KOPT-K1 (cell line): ENCODE data around the gene MAMDC2.

Experiments used
- H3K27ac ChIP-seq: fragments of 200-600 bp; sonication (generic); 2 replicates; pipeline ENCODE4 v1.5.1; 2016; ENCODE audit warnings: antibody characterized with exemption, mild to moderate bottlenecking, low read depth, low read length; ENCODE audit not compliant: poor library complexity, severe bottlenecking
- H3K36me3 ChIP-seq: fragments of 200-600 bp; sonication (generic); 2 replicates; pipeline ENCODE4 v1.5.1; 2017; ENCODE audit warnings: antibody characterized with exemption, mild to moderate bottlenecking, low read length, moderate library complexity; ENCODE audit not compliant: insufficient read depth
- H3K9me3 ChIP-seq: fragments of 200-600 bp; sonication (generic); 2 replicates; pipeline ENCODE4 v1.5.1; 2017; ENCODE audit warnings: antibody characterized with exemption, low read length, mild to moderate bottlenecking; ENCODE audit not compliant: insufficient read depth, poor library complexity, severe bottlenecking

Gene MAMDC2

DNA sequence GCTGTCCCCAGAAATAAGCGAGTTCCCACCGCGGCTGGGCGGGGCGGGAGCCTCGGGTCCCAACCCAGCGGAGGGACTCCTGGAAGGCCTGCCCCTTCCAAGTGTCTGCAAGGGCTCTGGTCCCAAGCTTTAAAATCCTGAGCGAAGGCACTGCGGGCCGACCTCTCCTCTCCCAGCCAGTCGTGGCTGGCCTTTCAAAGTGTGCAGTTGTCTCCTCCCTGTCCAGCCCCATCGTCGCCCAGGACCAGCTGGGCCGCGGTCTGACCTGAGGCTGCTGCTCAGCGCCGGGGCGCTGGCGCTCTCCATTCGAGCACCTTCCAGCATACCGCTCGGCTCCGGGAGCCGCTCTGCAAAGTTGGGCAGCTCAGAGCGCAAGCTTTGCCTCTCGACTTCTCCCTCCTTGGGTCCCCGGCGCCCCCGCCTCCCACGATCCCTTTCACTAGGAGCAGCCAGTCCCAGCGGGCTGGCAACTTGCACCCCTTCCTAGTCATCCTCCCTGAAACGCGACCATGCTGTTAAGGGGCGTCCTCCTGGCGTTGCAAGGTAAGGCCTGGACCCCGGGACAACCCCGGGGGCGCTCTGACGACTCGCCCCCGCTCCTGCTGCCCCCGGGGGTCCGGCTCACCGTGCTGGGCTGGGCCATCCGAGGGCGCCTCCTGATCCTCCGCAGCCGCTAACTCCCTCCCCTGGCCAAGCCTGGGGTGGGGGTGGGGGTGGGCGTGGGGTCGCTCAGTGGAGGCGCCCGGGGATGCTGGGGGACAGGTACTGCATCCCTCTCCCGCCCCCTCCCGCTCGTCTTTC lies at the start of gene MAMDC2:
MAMDC2 (plus strand) TSS at position 160 of the 801 bp plus-strand sequence; CDS start at position 510, 350 bp downstream.
- no peaks in the 10 kb centered on the region for H3K9me3 ChIP-seq
- no peaks in the 10 kb centered on the region for H3K36me3 ChIP-seq
- no peak within 1 kb of the TSS for H3K27ac ChIP-seq

GRCh38 chr9:69995846-69996245 lies 47.8 kb upstream of the MAMDC2 start:
- Histone ChIP-seq H3K36me3 (no peaks in the 10 kb centered on the region), H3K9me3 (no peaks in the 10 kb centered on the region), H3K27ac (no peak overlapping the region)

GRCh38 chr9:69996967-69997366 lies 46.7 kb upstream of the MAMDC2 start:
- no peaks in the 10 kb centered on the region for H3K9me3 ChIP-seq
- no peaks in the 10 kb centered on the region for H3K36me3 ChIP-seq
- no peak overlapping the region for H3K27ac ChIP-seq

DNA sequence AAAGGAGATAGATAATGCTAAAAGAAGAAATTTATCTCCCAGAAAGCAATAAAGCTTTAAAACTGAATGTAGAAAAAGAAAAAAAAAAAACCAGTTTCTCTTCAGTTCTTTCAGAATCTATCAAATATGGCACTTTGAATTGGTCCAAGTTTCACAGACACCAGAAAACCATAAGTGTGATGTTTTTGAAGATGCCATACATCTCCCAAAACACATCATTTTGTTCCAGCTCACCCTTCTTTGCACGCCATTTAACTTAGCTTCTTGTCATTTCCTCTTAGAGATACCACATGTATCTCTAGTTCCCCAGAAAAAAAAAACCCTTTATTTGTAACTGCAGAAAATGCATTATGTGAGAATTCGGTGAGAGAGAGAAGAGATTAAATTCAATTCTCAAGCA lies 46.1 kb upstream of the MAMDC2 start:
- H3K9me3 ChIP-seq: no peaks in the 10 kb centered on the region
- no peaks in the 10 kb centered on the region for H3K36me3 ChIP-seq
- H3K27ac ChIP-seq: no peak overlapping the region

DNA sequence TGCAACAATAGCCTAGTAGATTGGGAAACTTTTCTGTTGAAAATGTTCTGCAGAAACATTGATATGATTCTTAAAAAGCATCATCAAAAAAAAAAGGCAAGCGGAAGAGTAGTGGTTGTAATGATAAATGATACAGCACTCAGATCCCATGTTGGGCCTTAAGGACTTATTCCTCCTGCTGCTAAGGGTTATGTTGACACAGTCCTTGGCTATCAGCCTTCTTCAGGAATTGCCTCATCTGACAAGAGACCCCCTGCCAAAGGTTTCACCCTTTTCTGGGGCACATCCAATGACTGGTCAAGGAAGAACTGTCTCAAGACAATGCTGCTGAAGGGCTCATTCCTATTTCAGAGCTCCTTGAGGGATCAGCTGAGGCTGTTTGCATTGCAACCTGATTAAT lies 44.3 kb upstream of the MAMDC2 start:
- Histone ChIP-seq H3K27ac (no peak overlapping the region), H3K9me3 (no peaks in the 10 kb centered on the region), H3K36me3 (no peaks in the 10 kb centered on the region)

DNA sequence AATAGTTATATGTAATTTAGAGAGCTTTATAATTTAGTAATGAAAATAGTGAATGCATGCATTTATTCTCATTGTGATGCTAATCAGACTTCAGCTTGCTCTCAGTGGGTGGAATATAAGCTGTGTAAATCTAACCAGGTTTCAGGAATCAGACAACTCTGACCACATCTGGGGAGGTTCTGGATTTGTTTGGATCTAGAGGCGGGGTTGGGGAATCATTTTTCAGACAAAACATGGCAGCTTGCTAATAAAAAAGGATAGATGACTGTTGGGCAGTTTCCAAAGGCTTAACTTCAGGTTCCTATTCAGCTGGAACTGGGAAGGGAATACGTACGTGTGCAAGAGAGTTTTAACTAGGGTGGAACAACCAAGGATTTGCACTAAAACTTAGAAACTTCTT lies 43.2 kb upstream of the MAMDC2 start:
- Histone ChIP-seq H3K36me3 (no peaks in the 10 kb centered on the region), H3K9me3 (no peaks in the 10 kb centered on the region), H3K27ac (no peak overlapping the region)

DNA sequence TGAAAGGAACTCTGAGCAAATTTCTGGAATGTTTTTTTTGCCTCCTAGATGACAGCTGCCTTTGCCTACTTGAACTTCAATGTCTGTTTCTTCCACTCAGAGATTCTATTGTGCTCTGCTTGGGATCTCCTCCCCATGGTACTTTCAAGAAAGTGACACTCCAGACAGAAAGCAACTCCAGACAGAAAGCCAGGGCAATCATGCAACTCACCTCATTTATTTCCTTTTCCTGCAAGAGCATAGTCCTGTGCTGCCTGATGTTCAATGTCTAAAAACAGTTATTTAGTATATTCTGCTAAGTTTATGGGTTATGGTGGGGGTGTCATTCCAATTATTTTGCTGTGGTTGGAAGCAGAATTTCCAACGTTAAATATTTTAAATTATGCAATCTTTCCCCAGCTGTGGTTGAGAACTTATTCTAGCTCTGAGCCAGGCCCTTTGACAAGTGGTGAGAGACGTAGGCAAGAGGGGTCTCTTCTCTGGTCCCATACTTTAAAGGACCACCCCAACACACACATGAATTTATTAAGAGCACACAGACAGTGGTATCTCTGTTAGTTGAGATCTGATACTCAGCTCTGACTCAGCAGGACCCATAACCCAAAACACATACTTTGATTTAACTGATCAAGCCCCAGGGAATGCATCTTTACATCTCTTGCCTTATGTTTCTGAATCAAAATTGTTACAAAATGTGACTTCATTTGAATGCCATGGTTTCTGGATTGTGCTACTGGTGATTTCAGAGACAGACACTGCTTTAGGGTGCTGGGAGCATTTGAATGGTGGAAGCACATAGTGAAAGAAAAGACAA lies 39.5 kb upstream of the MAMDC2 start:
- H3K9me3 ChIP-seq: no peaks in the 10 kb centered on the region
- no peaks in the 10 kb centered on the region for H3K36me3 ChIP-seq
- no peak overlapping the region for H3K27ac ChIP-seq

DNA sequence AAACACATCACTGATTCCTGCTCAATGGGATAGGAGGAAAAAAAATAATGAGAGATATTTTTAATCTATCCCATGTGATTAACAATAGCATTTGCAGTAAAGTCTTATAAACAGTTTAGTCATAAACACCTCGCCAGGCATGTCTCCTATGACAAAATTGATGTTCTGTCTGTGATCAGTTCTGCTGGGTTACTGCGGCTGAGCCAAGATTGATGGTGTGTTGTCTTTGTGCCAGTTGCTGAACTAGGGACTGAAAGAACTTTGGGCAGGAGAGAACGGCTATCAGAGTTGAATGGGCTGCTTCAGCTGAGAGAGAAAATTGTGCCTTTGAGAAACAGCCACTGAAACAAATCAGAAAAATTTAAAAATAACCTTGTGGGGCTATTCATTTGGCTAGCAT lies 37.3 kb upstream of the MAMDC2 start:
- no peaks in the 10 kb centered on the region for H3K9me3 ChIP-seq

GRCh38 chr9:70007831-70008230 lies 35.8 kb upstream of the MAMDC2 start:
- Histone ChIP-seq H3K36me3 (no peaks in the 10 kb centered on the region), H3K27ac (no peak overlapping the region), H3K9me3 (no peaks in the 10 kb centered on the region)

More for the DNA sequence above, 37.3 kb upstream of the MAMDC2 start:
- no peaks in the 10 kb centered on the region for H3K36me3 ChIP-seq
- H3K27ac ChIP-seq: no peak overlapping the region

GRCh38 chr9:70010015-70010414 lies 33.6 kb upstream of the MAMDC2 start:
- H3K27ac ChIP-seq: no peak overlapping the region
- H3K36me3 ChIP-seq: no peaks in the 10 kb centered on the region
- H3K9me3 ChIP-seq: no peaks in the 10 kb centered on the region

GRCh38 chr9:70011366-70011765 lies 32.3 kb upstream of the MAMDC2 start:
- Histone ChIP-seq H3K27ac (no peak overlapping the region), H3K9me3 (no peaks in the 10 kb centered on the region)

GRCh38 chr9:70012569-70012968 lies 31.1 kb upstream of the MAMDC2 start:
- Histone ChIP-seq H3K36me3 (no peaks in the 10 kb centered on the region), H3K9me3 (no peaks in the 10 kb centered on the region), H3K27ac (no peak overlapping the region)

More at GRCh38 chr9:70011366-70011765, 32.3 kb upstream of the MAMDC2 start:
- no peaks in the 10 kb centered on the region for H3K36me3 ChIP-seq

DNA sequence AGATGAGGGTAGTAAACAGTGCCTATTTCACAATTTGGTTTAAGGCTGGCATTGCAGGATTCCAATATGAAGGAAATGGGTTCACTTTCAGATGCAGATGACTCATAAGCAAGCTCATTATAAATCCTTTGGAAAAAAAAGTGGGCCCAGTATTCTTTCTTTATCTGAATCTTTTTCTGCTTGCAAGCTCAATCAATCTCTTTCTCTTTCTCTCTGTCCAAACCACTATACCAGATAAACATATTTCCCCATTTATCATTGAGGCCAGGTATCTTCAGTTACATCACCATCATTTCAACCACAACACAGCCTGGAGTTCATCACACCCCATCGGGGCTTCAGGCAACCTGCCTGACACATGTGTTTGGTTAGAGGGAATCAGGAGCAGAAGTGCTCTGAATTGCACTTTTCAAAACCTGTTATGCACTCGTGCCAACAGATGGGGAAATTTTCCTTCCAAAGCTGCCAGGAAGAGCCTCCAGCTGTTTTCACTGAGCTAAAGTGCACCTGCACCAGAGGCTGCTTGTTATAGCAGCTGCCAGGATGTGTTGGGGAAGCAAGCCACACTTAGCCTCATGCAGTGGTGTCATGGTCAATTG lies 30.0 kb upstream of the MAMDC2 start:
- Histone ChIP-seq H3K9me3 (no peaks in the 10 kb centered on the region), H3K27ac (no peak overlapping the region), H3K36me3 (no peaks in the 10 kb centered on the region)

DNA sequence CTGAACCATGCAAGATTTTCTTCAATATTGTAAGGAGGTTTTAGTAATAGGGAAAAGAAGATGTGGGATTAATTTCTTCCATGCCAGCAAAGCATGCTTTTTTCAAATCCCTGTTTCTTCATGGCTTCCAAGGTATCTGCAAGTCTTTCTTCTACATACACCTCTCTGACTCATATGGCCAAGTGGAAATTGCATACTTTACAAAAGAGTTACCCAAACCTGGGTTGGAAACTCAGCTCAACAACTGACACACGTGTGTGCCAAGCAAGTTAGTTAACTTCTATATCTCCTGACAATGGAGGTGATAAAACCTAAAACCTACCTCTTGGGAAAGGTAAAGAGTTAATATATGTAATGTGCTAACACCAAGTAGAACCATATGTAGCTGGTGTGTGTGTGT lies 28.5 kb upstream of the MAMDC2 start:
- Histone ChIP-seq H3K27ac (no peak overlapping the region), H3K9me3 (no peaks in the 10 kb centered on the region), H3K36me3 (no peaks in the 10 kb centered on the region)

GRCh38 chr9:70020217-70020616 lies 23.4 kb upstream of the MAMDC2 start:
- H3K36me3 ChIP-seq: no peaks in the 10 kb centered on the region
- no peaks in the 10 kb centered on the region for H3K9me3 ChIP-seq
- no peak overlapping the region for H3K27ac ChIP-seq
